Measurements from ENCODE around the gene RASGRF1. TPM values are rescaled to one million over a fixed set of nuclear protein-coding genes. Genes with fewer than 3 reads are reported as not detected.

Gene RASGRF1
- total RNA-seq, 6 experiments from 2014 or later: 0.29 TPM; not detected in 5

GRCh38 chr15:79094611-79095021 is 4.0 kb upstream of the RASGRF1 start:
- 29% methylated on average over 5 of the region's 6 CpGs for WGBS (ENCODE audit: insufficient coverage, low coverage, low lambda C conversion rate, missing lambda C conversion rate)

GRCh38 chr15:79093352-79093935 is 2.9 kb upstream of the RASGRF1 start:
- Histone ChIP-seq H3K4me1 (peaks cover 0 to 16% (median 0%) of the 10 kb centered on the region in 4 donors), H3K27ac (no peak overlapping the region), H3K4me3 (no peak overlapping the region), H3K27me3 (peaks cover 0 to 18% of the 10 kb centered on the region in 2 donors), H3K36me3 (no peaks in the 10 kb centered on the region), H3K9me3 (no peaks in the 10 kb centered on the region)
- TF ChIP-seq CTCF (IDR thresholded peaks at IDR 0.05) (no peak), POLR2A (IDR thresholded peaks at IDR 0.05) (no peak)
- ATAC-seq (no peak), DNase-seq (no peak)
- 46% methylated on average over 5 of the region's 8 CpGs for WGBS (ENCODE audit: insufficient coverage, low coverage, low lambda C conversion rate, missing lambda C conversion rate)
- intact Hi-C loops (cut with DNase I): no loop called here

More at GRCh38 chr15:79094611-79095021, 4.0 kb upstream of the RASGRF1 start:
- H3K27ac ChIP-seq: no peak overlapping the region
- ATAC-seq (no peak), DNase-seq (no peak)
- peaks cover 0 to 14% (median 0%) of the 10 kb centered on the region in 4 donors for H3K4me1 ChIP-seq
- peaks cover 0 to 16% of the 10 kb centered on the region in 2 donors for H3K27me3 ChIP-seq
- no peaks in the 10 kb centered on the region for H3K9me3 ChIP-seq
- H3K36me3 ChIP-seq: no peaks in the 10 kb centered on the region
- TF ChIP-seq CTCF (IDR thresholded peaks at IDR 0.05) (no peak), POLR2A (IDR thresholded peaks at IDR 0.05) (no peak)
- intact Hi-C loops (cut with DNase I): no loop called here
- H3K4me3 ChIP-seq: no peak overlapping the region

- ATAC-seq: no peak
- no peaks in the 10 kb centered on the region for H3K36me3 ChIP-seq
- H3K4me3 ChIP-seq: no peak overlapping the region
- peaks cover 0 to 18% of the 10 kb centered on the region in 2 donors for H3K27me3 ChIP-seq
- TF ChIP-seq CTCF (IDR thresholded peaks at IDR 0.05): no peak
- no peak for TF ChIP-seq POLR2A (IDR thresholded peaks at IDR 0.05)
- intact Hi-C loops (cut with DNase I): no loop called here
- 46% methylated on average over 2 of the region's 2 CpGs for WGBS (ENCODE audit: insufficient coverage, low coverage, low lambda C conversion rate, missing lambda C conversion rate)
- DNase-seq: no peak
- H3K9me3 ChIP-seq: no peaks in the 10 kb centered on the region
- peaks cover 0 to 16% (median 0%) of the 10 kb centered on the region in 4 donors for H3K4me1 ChIP-seq
- H3K27ac ChIP-seq: no peak overlapping the region
Observed at GRCh38 chr15:79092382-79092781, 1.8 kb upstream of the RASGRF1 start.

- H3K27me3 ChIP-seq: peaks cover 0 to 18% of the 10 kb centered on the region in 2 donors
- WGBS (ENCODE audit: insufficient coverage, low coverage, low lambda C conversion rate, missing lambda C conversion rate): under 1% methylated on average over 24 of the region's 53 CpGs
- intact Hi-C loops (cut with DNase I): no loop called here
Observed at GRCh38 chr15:79091204-79091867, 756 bp upstream of the RASGRF1 start.

More at GRCh38 chr15:79091204-79091867, 756 bp upstream of the RASGRF1 start:
- ATAC-seq: no peak
- Histone ChIP-seq H3K36me3 (no peaks in the 10 kb centered on the region), H3K9me3 (no peaks in the 10 kb centered on the region), H3K4me1 (peaks cover 0 to 16% (median 0%) of the 10 kb centered on the region in 4 donors), H3K4me3 (no peak overlapping the region), H3K27ac (no peak overlapping the region)
- TF ChIP-seq CTCF (IDR thresholded peaks at IDR 0.05): no peak
- TF ChIP-seq POLR2A (IDR thresholded peaks at IDR 0.05): no peak
- DNase-seq: no peak
